HCT116 (cell line): ENCODE results near the gene SAMD4A. TPM values are rescaled to one million over a fixed set of nuclear protein-coding genes. Genes with fewer than 3 reads are reported as not detected.

Source experiments
- ATAC-seq: fragments of 200-7000 bp; cut with Tn5 transposase; 2 replicates; pipeline ENCODE4 v1.9.1; 2020; ENCODE audit warnings: mild to moderate bottlenecking, moderate library complexity
- BruUV-seq: library from RNA; stranded (reverse); fragments of 400-500 nt; replicated peaks from 2 replicates; lab custom pipeline; 2021; lab: Mats Ljungman, UMichigan
- CTCF ChIA-PET: fragments of 300-600 bp; sonication (Branson Sonifier 250); formaldehyde crosslinking; loops from one replicate; lab custom pipeline; 2021; ENCODE audit warnings: antibody characterized with exemption; lab: Charles Lee
- POLR2A ChIA-PET: fragments of 300-600, 350-600 bp; sonication (Branson Sonifier 250); formaldehyde crosslinking; loops from one replicate; lab custom pipeline; 2021; ENCODE audit warnings: antibody characterized with exemption; lab: Charles Lee
- RAD21 ChIA-PET, 2 experiments: fragments of 300-600 bp; sonication (Branson Sonifier 250); formaldehyde crosslinking; loops; one replicate each; lab custom pipeline; 2023; ENCODE audit warnings: low total read pairs in 2 of 2; ENCODE audit not compliant: uncharacterized antibody in 2 of 2, unreplicated experiment in 2 of 2, low non-redundant PET in 1 of 2; lab: Charles Lee
- DNase-seq: peaks from one replicate; pipeline ENCODE4 v3.0.0-alpha.2; 2010; ENCODE audit warnings: low read depth, low spot score
- H2AFZ ChIP-seq: fragments of 200-600 bp; shearing (Covaris generic), sonication (generic); 2 replicates; pipeline ENCODE4 v1.6.1; 2017; ENCODE audit warnings: low read depth, mixed run types, mixed read lengths, antibody characterized with exemption, low read length; ENCODE audit not compliant: poor library complexity, severe bottlenecking
- H3K27ac ChIP-seq: 2 replicates; pipeline ENCODE4 v1.5.1; 2012; ENCODE audit warnings: low read depth, low read length
- H3K27me3 ChIP-seq: fragments of 200-600 bp; sonication (generic); 2 replicates; pipeline ENCODE4 v1.6.1; 2016; ENCODE audit warnings: mixed run types, low read length, mixed read lengths; ENCODE audit not compliant: insufficient read depth
- H3K36me3 ChIP-seq, 2 experiments: fragments of 200-500 bp in 1 of 2; fragments of 200-600 bp in 1 of 2; sonication (Bioruptor generic) in 1 of 2; sonication (generic) in 1 of 2; 2 replicates each; pipeline versions ENCODE4 v1.5.1 to v1.6.1; 2014 to 2016; ENCODE audit warnings: low read length in 2 of 2, inconsistent platforms in 1 of 2, mixed read lengths in 1 of 2, mixed run types in 1 of 2; ENCODE audit not compliant: insufficient read depth in 2 of 2, control insufficient read depth in 1 of 2
- H3K4me1 ChIP-seq, 2 experiments: fragments of 200-600 bp in 1 of 2; sonication (generic) in 1 of 2; 2 replicates each; pipeline versions ENCODE4 v1.5.1 to v1.6.1; 2012 to 2017; ENCODE audit warnings: low read length in 2 of 2, inconsistent platforms in 1 of 2, mild to moderate bottlenecking in 1 of 2, mixed read lengths in 1 of 2, mixed run types in 1 of 2, moderate library complexity in 1 of 2; ENCODE audit not compliant: insufficient read depth in 2 of 2, control insufficient read depth in 1 of 2
- H3K4me2 ChIP-seq: fragments of 200-600 bp; sonication (generic); 2 replicates; pipeline ENCODE4 v1.6.1; 2017; ENCODE audit warnings: mixed run types, low read length, mixed read lengths
- H3K4me3 ChIP-seq, 2 experiments: fragments of 200-600 bp in 1 of 2; sonication (generic) in 1 of 2; replicated peaks in 1 of 2; 2 replicates each; pipeline ENCODE4 v1.5.1; 2011 to 2016; ENCODE audit warnings: low read length in 2 of 2, control low read depth in 1 of 2, low read depth in 1 of 2, mild to moderate bottlenecking in 1 of 2, mixed read lengths in 1 of 2, mixed run types in 1 of 2
- H3K79me2 ChIP-seq: fragments of 200-600 bp; sonication (generic); 2 replicates; pipeline ENCODE4 v1.6.1; 2017; ENCODE audit warnings: mild to moderate bottlenecking, mixed run types, low read length, moderate library complexity, mixed read lengths; ENCODE audit not compliant: insufficient read depth
- H3K9ac ChIP-seq: fragments of 200-600 bp; sonication (generic); 2 replicates; pipeline ENCODE4 v1.6.1; 2016; ENCODE audit warnings: low read length, mixed read lengths
- H3K9me2 ChIP-seq: fragments of 200-600 bp; sonication (generic), shearing (Covaris generic); 2 replicates; pipeline ENCODE4 v1.6.1; 2017; ENCODE audit warnings: mixed run types, mild to moderate bottlenecking, moderate library complexity; ENCODE audit not compliant: insufficient read depth
- H3K9me3 ChIP-seq, 2 experiments: fragments of 200-500 bp in 1 of 2; fragments of 200-600 bp in 1 of 2; sonication (Bioruptor generic) in 1 of 2; sonication (generic) in 1 of 2; 2 replicates each; pipeline ENCODE4 v1.6.1; 2014 to 2017; ENCODE audit warnings: low read length in 2 of 2, mixed read lengths in 2 of 2, inconsistent platforms in 1 of 2, low read depth in 1 of 2, mild to moderate bottlenecking in 1 of 2, mixed run types in 1 of 2, moderate library complexity in 1 of 2; ENCODE audit not compliant: control insufficient read depth in 1 of 2, insufficient read depth in 1 of 2
- H4K20me1 ChIP-seq: fragments of 200-600 bp; sonication (generic), shearing (Covaris generic); 2 replicates; pipeline ENCODE4 v1.6.1; 2017; ENCODE audit warnings: mixed run types, mild to moderate bottlenecking, moderate library complexity; ENCODE audit not compliant: insufficient read depth
- ATF3 ChIP-seq: IDR thresholded peaks from 2 replicates; pipeline ENCODE4 v1.6.1; 2012
- CEBPB ChIP-seq: IDR thresholded peaks from 2 replicates; pipeline ENCODE4 v1.6.1; 2012; ENCODE audit warnings: low read depth
- CTCF ChIP-seq, 3 experiments: fragments of 200-600 bp in 1 of 3; sonication (generic) in 1 of 3; IDR thresholded peaks in 2 of 3; conservative IDR thresholded peaks in 1 of 3; 2 replicates each; pipeline ENCODE4 v1.5.1; 2012 to 2017; ENCODE audit warnings: low read depth in 2 of 3, low read length in 2 of 3, antibody characterized with exemption in 1 of 3, borderline replicate concordance in 1 of 3, control low read depth in 1 of 3, mild to moderate bottlenecking in 1 of 3, mixed read lengths in 1 of 3, mixed run types in 1 of 3, moderate library complexity in 1 of 3; ENCODE audit not compliant: insufficient read depth in 1 of 3
- ELF1 ChIP-seq: IDR thresholded peaks from 2 replicates; pipeline ENCODE4 v1.6.1; 2012; ENCODE audit warnings: low read depth, borderline replicate concordance
- EZH2 ChIP-seq: fragments of 200-600 bp; sonication (generic); IDR thresholded peaks from 2 replicates; pipeline ENCODE4 v1.6.1; 2017; ENCODE audit warnings: antibody characterized with exemption, mixed run types
- FOSL1 ChIP-seq: IDR thresholded peaks from 2 replicates; pipeline ENCODE4 v1.6.1; 2012; ENCODE audit warnings: low read depth
- JUND ChIP-seq: IDR thresholded peaks from 2 replicates; pipeline ENCODE4 v1.6.1; 2012
- MAX ChIP-seq: IDR thresholded peaks from 2 replicates; pipeline ENCODE4 v1.6.1; 2012
- POLR2AphosphoS5 ChIP-seq: IDR thresholded peaks from 2 replicates; pipeline ENCODE4 v1.6.1; 2011; ENCODE audit warnings: mild to moderate bottlenecking, low read depth, low read length, moderate library complexity
- RAD21 ChIP-seq: IDR thresholded peaks from 2 replicates; pipeline ENCODE4 v1.6.1; 2012; ENCODE audit warnings: low read depth, mild to moderate bottlenecking
- REST ChIP-seq: IDR thresholded peaks from 2 replicates; pipeline ENCODE4 v1.6.1; 2012; ENCODE audit warnings: low read depth
- SIN3A ChIP-seq: IDR thresholded peaks from 2 replicates; pipeline ENCODE4 v1.6.1; 2012; ENCODE audit warnings: low read depth
- SRF ChIP-seq: IDR thresholded peaks from 2 replicates; pipeline ENCODE4 v1.6.1; 2012; ENCODE audit warnings: low read depth
- TCF7L2 ChIP-seq: IDR thresholded peaks from 2 replicates; pipeline ENCODE4 v1.7.0; 2011; ENCODE audit warnings: borderline replicate concordance, inconsistent platforms; ENCODE audit not compliant: insufficient read depth, insufficient read length; ENCODE audit errors: extremely low read depth
- YY1 ChIP-seq: IDR thresholded peaks from 2 replicates; pipeline ENCODE4 v1.6.1; 2011; ENCODE audit warnings: low read length, low read depth, moderate library complexity, mild to moderate bottlenecking; ENCODE audit not compliant: insufficient replicate concordance; ENCODE audit errors: extremely low read depth
- ZBTB33 ChIP-seq: IDR thresholded peaks from 2 replicates; pipeline ENCODE4 v1.6.1; 2011; ENCODE audit warnings: mild to moderate bottlenecking, low read length, moderate library complexity; ENCODE audit not compliant: insufficient replicate concordance; ENCODE audit errors: extremely low read depth
- ZFX ChIP-seq: fragments of 450-650 bp; IDR thresholded peaks from 2 replicates; pipeline ENCODE4 v1.6.1; 2017
- ZNF274 ChIP-seq: fragments of 200-500 bp; sonication (Bioruptor generic); IDR thresholded peaks from 2 replicates; pipeline ENCODE4 v1.6.1; 2014; ENCODE audit warnings: mild to moderate bottlenecking, low read depth, low read length, inconsistent platforms
- intact Hi-C: fragments of 100-400 bp; cut with micrococcal nuclease; formaldehyde crosslinking; loops from 2 replicates; pipeline ENCODE4 v1.10.0; 2022
- total RNA-seq: library from RNA; stranded (reverse); gene quantifications from one replicate; pipeline ENCODE4 v1.2.1, GENCODE V29; 2021; ENCODE audit not compliant: unreplicated experiment

SAMD4A gene
- total RNA-seq, 1 experiment from 2014 or later = 9.0 TPM

GRCh38 chr14:54537651-54538050, 29.3 kb upstream of the SAMD4A start:
- RAD21 ChIA-PET = no interaction called here
- H3K27me3 ChIP-seq = no peaks in the 10 kb centered on the region
- H3K9ac ChIP-seq = no peak overlapping the region
- BruUV-seq = no TSS peak
- DNase-seq (no peak), ATAC-seq (no peak)
- CTCF ChIA-PET = interaction anchor here (1.8 kb wide), 1 partner anchor 26 kb away, joined by 5 read pairs; no protein-coding TSS in a partner anchor
- H3K4me2 ChIP-seq = no peak overlapping the region
- H3K79me2 ChIP-seq = no peaks in the 10 kb centered on the region
- no peak overlapping the region for H3K27ac ChIP-seq
- POLR2A ChIA-PET = no interaction called here
- H3K4me3 ChIP-seq = no peak overlapping the region
- H2AFZ ChIP-seq = no peak overlapping the region
- H3K36me3 ChIP-seq = 0 out of 4 replicates have a peak, but pooled peaks cover 2 to 6% of the 10 kb centered on the region in 2 experiments
- H3K9me2 ChIP-seq = no peaks in the 10 kb centered on the region
- no peaks in the 10 kb centered on the region for H4K20me1 ChIP-seq
- TF ChIP-seq ZNF274 (no peak), JUND (no peak), ZFX (no peak), CTCF (IDR thresholded peaks at IDR 0.05 in 2 of 3, conservative IDR thresholded peaks at IDR 0.05 in 1 of 3; ENCODE audit: borderline replicate concordance in 1 of 3, insufficient read depth in 1 of 3, low read depth in 2 of 3, low read length in 2 of 3) (no peak), MAX (no peak), EZH2 (no peak), RAD21 (no peak), REST (no peak), TCF7L2 (no peak), SIN3A (no peak), ATF3 (no peak), ZBTB33 (no peak), ELF1 (no peak), SRF (no peak), YY1 (no peak), FOSL1 (no peak), CEBPB (no peak), POLR2AphosphoS5 (no peak)
- TF ChIP-seq, all 23 proteins: peak for 0
- intact Hi-C loops = no loop called here
- no peaks in the 10 kb centered on the region for H3K9me3 ChIP-seq
- H3K4me1 ChIP-seq = no peaks in the 10 kb centered on the region
